Measurements from ENCODE around the gene KCNJ6. TPM values are rescaled to one million over a fixed set of nuclear protein-coding genes. Genes with fewer than 3 reads are reported as not detected.
A peak's percentile ranks its signal among the peaks of the same experiment; 100 is the strongest.
"Not testable (repeated sequence)": the region's sequence is repeated elsewhere in the genome, so short reads cannot be mapped to it uniquely, and the experiment has no call there.

The KCNJ6 gene
- total RNA-seq, 4 donors from 2014 or later, result 0.08 to 0.40 TPM; not detected in 2

GRCh38 chr21:37724201-37724600 lies 192.1 kb downstream of the KCNJ6 start:
- whole genome bisulfite sequencing, 2 donors (ENCODE audit: low coverage in 1 of 2), result 74 to 93% methylated on average over 4 to 6 of the region's 6 CpGs
- no peak overlapping the region for H3K4me3 ChIP-seq

GRCh38 chr21:37717534-37717933 lies 198.7 kb downstream of the KCNJ6 start:
- no peak for ATAC-seq
- no peak overlapping the region for H3K27ac ChIP-seq
- WGBS, 2 donors (ENCODE audit: low coverage in 1 of 2), result 79 to 90% methylated on average over 2 to 4 of the region's 4 CpGs
- H3K4me1 ChIP-seq, result no peaks in the 10 kb centered on the region
- H3K36me3 ChIP-seq, result no peaks in the 10 kb centered on the region
- H3K4me3 ChIP-seq, result no peak overlapping the region
- TF ChIP-seq POLR2A (IDR thresholded peaks at IDR 0.05) (no peak), CTCF (IDR thresholded peaks at IDR 0.05) (no peak), POLR2AphosphoS5 (IDR thresholded peaks at IDR 0.05) (no peak), EP300 (IDR thresholded peaks at IDR 0.05) (no peak)
- peaks cover 17% of the 10 kb centered on the region for H3K27me3 ChIP-seq
- peaks cover 0 to 6% (median 0%) of the 10 kb centered on the region in 3 donors for H3K9me3 ChIP-seq

More at GRCh38 chr21:37724201-37724600, 192.1 kb downstream of the KCNJ6 start:
- H3K4me1 ChIP-seq, result no peaks in the 10 kb centered on the region
- H3K9me3 ChIP-seq, result no peaks in the 10 kb centered on the region
- H3K27me3 ChIP-seq, result peaks cover 13% of the 10 kb centered on the region
- no peaks in the 10 kb centered on the region for H3K36me3 ChIP-seq
- no peak overlapping the region for H3K27ac ChIP-seq
- ATAC-seq, result no peak
- TF ChIP-seq EP300 (IDR thresholded peaks at IDR 0.05), result no peak
- TF ChIP-seq POLR2A (IDR thresholded peaks at IDR 0.05), result no peak
- TF ChIP-seq POLR2AphosphoS5 (IDR thresholded peaks at IDR 0.05), result no peak
- no peak for TF ChIP-seq CTCF (IDR thresholded peaks at IDR 0.05)

- not testable (repeated sequence) for ATAC-seq
These were observed 203.7 kb downstream of the KCNJ6 start for GRCh38 chr21:37712569-37712934.

GRCh38 chr21:37711836-37712568 lies 204.3 kb downstream of the KCNJ6 start:
- WGBS, 2 donors (ENCODE audit: low coverage in 1 of 2), result 39 to 41% methylated on average over 3 of the region's 3 CpGs
- Histone ChIP-seq H3K4me3 (no peak overlapping the region), H3K27ac (no peak overlapping the region), H3K36me3 (no peaks in the 10 kb centered on the region), H3K27me3 (peaks cover 7% of the 10 kb centered on the region), H3K9me3 (peaks cover 0 to 6% (median 0%) of the 10 kb centered on the region in 3 donors), H3K4me1 (peaks cover 0 to 8% (median 0%) of the 10 kb centered on the region in 3 donors)
- peak; percentile 14 to 65 (median 41) for TF ChIP-seq CTCF (IDR thresholded peaks at IDR 0.05)
- TF ChIP-seq POLR2A (IDR thresholded peaks at IDR 0.05), result no peak
- peak; percentile 43 for ATAC-seq

More at GRCh38 chr21:37712569-37712934, 203.7 kb downstream of the KCNJ6 start:
- not testable (repeated sequence) for H3K4me3 ChIP-seq, H3K9me3 ChIP-seq, H3K4me1 ChIP-seq, H3K36me3 ChIP-seq, H3K27ac ChIP-seq
- peaks cover 11% of the 10 kb centered on the region for H3K27me3 ChIP-seq

- TF ChIP-seq POLR2AphosphoS5 (IDR thresholded peaks at IDR 0.05), result no peak
- no peak for TF ChIP-seq EP300 (IDR thresholded peaks at IDR 0.05)
- no peak for TF ChIP-seq POLR2A (IDR thresholded peaks at IDR 0.05)
- no peak for TF ChIP-seq CTCF (IDR thresholded peaks at IDR 0.05)
- Histone ChIP-seq H3K4me3 (no peak overlapping the region), H3K36me3 (no peaks in the 10 kb centered on the region), H3K27me3 (peaks cover 2% of the 10 kb centered on the region), H3K4me1 (peaks cover 0 to 8% (median 0%) of the 10 kb centered on the region in 3 donors), H3K27ac (no peak overlapping the region), H3K9me3 (peaks cover 0 to 9% (median 0%) of the 10 kb centered on the region in 3 donors)
- WGBS, 2 donors (ENCODE audit: low coverage in 1 of 2), result 71 to 78% methylated on average over 4 to 6 of the region's 9 CpGs
- ATAC-seq, result no peak
These were observed 204.9 kb downstream of the KCNJ6 start for GRCh38 chr21:37711286-37711829.
